Ovary (tissue), 3 donors: ENCODE measurements around the gene TTC13.

ENCODE experiments used
- CTCF ChIP-seq, 3 donors: fragments of 450-650 bp in 2 of 3; fragments of 200-600 bp in 1 of 3; IDR thresholded peaks; one replicate each; pipeline versions ENCODE4 v1.5.1 to v1.8.0; 2016 to 2022; ENCODE audit warnings: antibody characterized with exemption in 3 of 3, mild to moderate bottlenecking in 1 of 3
- POLR2A ChIP-seq: fragments of 450-650 bp; IDR thresholded peaks from one replicate; pipeline ENCODE4 v1.6.1; 2017; ENCODE audit warnings: antibody characterized with exemption, mild to moderate bottlenecking, moderate library complexity
- donor health status: DM: no; HTN: no; CAD: no.

GRCh38 chr1:230864441-230864840, 114.2 kb downstream of the TTC13 start:
- TF ChIP-seq CTCF (IDR thresholded peaks at IDR 0.05), result no peak
- no peak for TF ChIP-seq POLR2A
